Lung (tissue), 12 donors: ENCODE results near the gene SFT2D3. TPM values are rescaled to one million over a fixed set of nuclear protein-coding genes. Genes with fewer than 3 reads are reported as not detected.

ENCODE experiments used
- ATAC-seq: fragments of 200-7000 bp; cut with Tn5 transposase; one replicate; pipeline ENCODE4 v1.9.1; 2020; ENCODE audit warnings: moderate number of reproducible peaks; ENCODE audit not compliant: insufficient read depth, low FRiP score
- DNase-seq, 3 donors: peaks; one replicate each; pipeline ENCODE4 v3.0.0-alpha.2; 2013 to 2017
- H3K27ac ChIP-seq, 2 donors: one replicate each; pipeline ENCODE4 v1.5.1; 2013; ENCODE audit warnings: mild to moderate bottlenecking in 2 of 2, moderate library complexity in 2 of 2, control low read depth in 1 of 2, inconsistent platforms in 1 of 2, low read depth in 1 of 2, low read length in 1 of 2
- H3K27me3 ChIP-seq, 3 donors: one replicate each; pipeline ENCODE4 v1.5.1; 2013; ENCODE audit warnings: low read length in 2 of 3; ENCODE audit not compliant: control insufficient read depth in 3 of 3, insufficient read depth in 3 of 3
- H3K36me3 ChIP-seq, 4 donors: one replicate each; pipeline ENCODE4 v1.5.1; 2013; ENCODE audit warnings: low read length in 4 of 4, mild to moderate bottlenecking in 1 of 4, moderate library complexity in 1 of 4; ENCODE audit not compliant: control insufficient read depth in 4 of 4, insufficient read depth in 4 of 4
- H3K4me1 ChIP-seq, 5 donors: one replicate each; pipeline ENCODE4 v1.5.1; 2013; ENCODE audit warnings: low read length in 5 of 5, mild to moderate bottlenecking in 2 of 5, moderate library complexity in 1 of 5; ENCODE audit not compliant: control insufficient read depth in 5 of 5, insufficient read depth in 5 of 5
- H3K4me3 ChIP-seq: one replicate; pipeline ENCODE4 v1.5.1; 2013; ENCODE audit warnings: mild to moderate bottlenecking, control low read depth, moderate library complexity
- H3K9ac ChIP-seq, 2 donors: one replicate each; pipeline ENCODE4 v1.5.1; 2013; ENCODE audit warnings: low read length in 2 of 2, control low read depth in 1 of 2; ENCODE audit not compliant: insufficient read depth in 1 of 2
- H3K9me3 ChIP-seq, 4 donors: one replicate each; pipeline ENCODE4 v1.5.1; 2013; ENCODE audit warnings: low read length in 3 of 4, mild to moderate bottlenecking in 1 of 4, moderate library complexity in 1 of 4; ENCODE audit not compliant: control insufficient read depth in 4 of 4, insufficient read depth in 3 of 4
- CTCF ChIP-seq: IDR thresholded peaks from 2 replicates; pipeline ENCODE4 v1.5.1; 2012; ENCODE audit warnings: mild to moderate bottlenecking; ENCODE audit errors: control extremely low read depth, extremely low read depth
- WGBS, 2 donors: extraction: QIAGEN DNeasy Blood & Tissue Kit; methylation state at CpG; one replicate each; pipeline ENCODE4 v1.1.7; 2013; 5-methylcytosine and 5-hydroxymethylcytosine counted together
- polyA plus RNA-seq, 2 donors: library from polyadenylated mRNA; stranded (reverse); fragments of 200-250 nt; gene quantifications; one replicate each; pipeline ENCODE4 v1.2.1, GENCODE V29; 2013
- total RNA-seq, 2 donors: library from RNA; depleted of rRNA in 1 of 2; stranded (reverse); fragments of >200 nt in 1 of 2; gene quantifications; one replicate each; pipeline ENCODE4 v1.2.1, GENCODE V29; 2014 to 2021
- donor health status: control.
- donor health status: control.
- donor health status: Bipolar disorder and iron deficiency.
- donor health status: healthy.
- donor health status: DM: yes; HTN: yes; CAD: no.

SFT2D3 gene
- total and polyA plus RNA-seq, 4 donors = 5.0 to 11.0 (median 8.5) TPM

- peak; percentile 49 for ATAC-seq
- H3K4me3 ChIP-seq = no peak overlapping the region
- H3K27ac ChIP-seq = no peak overlapping the region
Measured at GRCh38 chr2:127735537-127736399, 34.5 kb downstream of the SFT2D3 start.

GRCh38 chr2:127737892-127738291 lies 36.6 kb downstream of the SFT2D3 start:
- Histone ChIP-seq H3K4me3 (no peak overlapping the region), H3K27ac (no peak overlapping the region), H3K27me3 (no peaks in the 10 kb centered on the region), H3K9me3 (no peaks in the 10 kb centered on the region), H3K9ac (no peak overlapping the region), H3K4me1 (peaks cover 2 to 17% (median 7%) of the 10 kb centered on the region in 5 donors), H3K36me3 (peaks cover 0 to 3% (median 1%) of the 10 kb centered on the region in 4 donors)
- DNase-seq (peak in 1 of 3 donors; percentile 14), ATAC-seq (no peak)
- 55 to 59% methylated on average over 1 of the region's 1 CpG for WGBS, 2 donors
- no peak for TF ChIP-seq CTCF

More at GRCh38 chr2:127735537-127736399, 34.5 kb downstream of the SFT2D3 start:
- Histone ChIP-seq H3K36me3 (peaks cover 0 to 3% (median 1%) of the 10 kb centered on the region in 4 donors), H3K9ac (no peak overlapping the region), H3K4me1 (peaks cover 2 to 15% (median 8%) of the 10 kb centered on the region in 5 donors), H3K27me3 (no peaks in the 10 kb centered on the region), H3K9me3 (no peaks in the 10 kb centered on the region)
- TF ChIP-seq CTCF = no peak
- DNase-seq = peak in 2 of 3 donors; percentile 50 to 74
- WGBS, 2 donors = 73 to 81% methylated on average over 3 of the region's 3 CpGs

DNA sequence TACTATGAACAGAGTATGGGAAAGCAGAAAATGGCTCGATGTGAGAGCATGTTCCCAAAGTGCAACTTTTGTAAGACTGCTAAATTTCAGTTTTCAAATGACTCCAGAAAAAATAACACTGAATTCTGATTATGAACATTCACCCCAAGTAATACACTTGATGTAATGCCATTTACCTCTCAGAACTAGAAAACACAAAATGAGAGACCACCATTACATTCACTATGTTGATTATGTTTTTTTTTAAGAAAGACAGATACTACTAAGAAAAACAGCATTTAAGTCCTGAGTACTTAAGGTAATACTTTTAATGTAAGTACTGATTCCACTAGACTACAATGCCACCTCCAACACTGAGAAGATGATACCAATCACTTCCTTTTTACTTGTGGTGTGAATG lies 38.5 kb downstream of the SFT2D3 start:
- no peak overlapping the region for H3K27ac ChIP-seq
- peaks cover 2 to 6% (median 4%) of the 10 kb centered on the region in 4 donors for H3K36me3 ChIP-seq
- H3K4me1 ChIP-seq = peaks cover 2 to 8% (median 3%) of the 10 kb centered on the region in 5 donors
- TF ChIP-seq CTCF = no peak
- WGBS, 2 donors = 83 to 89% methylated on average over 1 of the region's 1 CpG
- no peaks in the 10 kb centered on the region for H3K27me3 ChIP-seq
- DNase-seq (no peak), ATAC-seq (no peak)
- H3K9ac ChIP-seq = no peak overlapping the region
- H3K4me3 ChIP-seq = no peak overlapping the region
- H3K9me3 ChIP-seq = no peaks in the 10 kb centered on the region
